Measurements from ENCODE around the gene CCDC182.

CCDC182 gene

DNA sequence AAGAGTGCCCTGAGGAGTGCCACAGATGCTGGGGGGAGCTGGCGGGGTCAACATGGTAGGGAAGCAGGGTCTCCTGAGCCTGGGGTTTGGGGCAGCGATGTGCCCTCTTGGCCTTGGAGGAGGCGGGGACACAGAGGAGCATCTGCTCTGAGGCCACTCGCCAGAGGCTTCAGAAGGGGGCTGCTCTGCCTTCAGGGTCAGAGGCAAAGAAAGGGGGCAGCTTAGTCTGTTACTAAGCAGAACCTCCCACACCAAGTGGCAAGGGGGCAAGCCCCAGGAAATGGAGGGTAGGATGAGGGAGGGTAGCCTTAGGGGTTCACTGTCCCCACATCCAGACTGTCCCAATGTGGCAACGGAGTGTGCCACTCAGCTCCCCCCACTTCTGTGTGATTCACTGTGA, 18.3 kb downstream of the CCDC182 start:
- DNase-seq (ENCODE audit: low read depth) = no peak

DNA sequence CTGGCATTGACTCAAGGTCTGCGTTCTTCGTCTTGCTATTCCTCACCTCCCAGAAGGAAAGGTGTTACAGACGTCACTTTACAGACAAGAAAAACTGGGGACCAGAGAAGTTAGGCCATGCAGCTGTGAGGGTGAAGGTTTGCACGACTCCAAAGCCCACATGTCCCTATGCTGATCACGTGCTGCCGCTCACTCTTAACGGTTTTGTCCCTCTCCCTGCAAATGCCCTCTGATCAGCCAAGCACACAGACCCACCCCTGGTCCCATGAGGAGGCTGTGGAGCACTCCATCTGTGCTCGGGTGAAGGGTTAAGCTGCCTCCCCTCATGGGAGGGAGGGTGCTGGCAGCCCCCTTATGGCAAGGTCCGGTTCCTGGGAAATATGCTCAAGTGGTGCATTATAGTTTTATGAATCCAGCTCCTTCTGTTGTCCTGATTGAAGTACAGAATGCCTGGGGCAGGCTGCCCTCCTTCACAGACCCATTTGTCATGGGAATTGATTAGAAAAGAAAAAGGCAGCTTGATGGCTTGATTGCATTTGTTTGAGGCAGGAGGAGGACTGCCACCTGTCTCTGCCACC, 18.8 kb downstream of the CCDC182 start:
- DNase-seq (ENCODE audit: low read depth) = no peak

DNA sequence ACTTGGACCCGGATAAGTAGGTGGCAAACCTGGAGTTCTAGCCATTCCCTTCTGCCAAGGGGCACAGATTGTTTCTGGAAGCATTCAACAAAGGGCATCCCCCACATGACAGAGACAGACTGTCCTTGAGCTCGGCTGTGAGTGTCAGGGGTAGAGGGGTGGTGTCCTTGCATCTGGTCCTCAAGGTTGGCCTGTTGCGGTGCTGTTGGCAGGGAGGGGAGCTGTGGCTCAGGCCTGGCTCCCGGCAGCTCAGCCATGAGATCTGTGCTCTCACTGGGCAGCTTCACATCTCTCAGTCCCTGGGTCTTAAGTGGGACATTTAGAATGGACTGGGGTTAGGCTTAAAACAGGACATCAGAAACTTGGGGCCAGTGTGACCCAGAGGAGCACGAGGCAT, 20.4 kb downstream of the CCDC182 start:
- no peak for DNase-seq (ENCODE audit: low read depth)

DNA sequence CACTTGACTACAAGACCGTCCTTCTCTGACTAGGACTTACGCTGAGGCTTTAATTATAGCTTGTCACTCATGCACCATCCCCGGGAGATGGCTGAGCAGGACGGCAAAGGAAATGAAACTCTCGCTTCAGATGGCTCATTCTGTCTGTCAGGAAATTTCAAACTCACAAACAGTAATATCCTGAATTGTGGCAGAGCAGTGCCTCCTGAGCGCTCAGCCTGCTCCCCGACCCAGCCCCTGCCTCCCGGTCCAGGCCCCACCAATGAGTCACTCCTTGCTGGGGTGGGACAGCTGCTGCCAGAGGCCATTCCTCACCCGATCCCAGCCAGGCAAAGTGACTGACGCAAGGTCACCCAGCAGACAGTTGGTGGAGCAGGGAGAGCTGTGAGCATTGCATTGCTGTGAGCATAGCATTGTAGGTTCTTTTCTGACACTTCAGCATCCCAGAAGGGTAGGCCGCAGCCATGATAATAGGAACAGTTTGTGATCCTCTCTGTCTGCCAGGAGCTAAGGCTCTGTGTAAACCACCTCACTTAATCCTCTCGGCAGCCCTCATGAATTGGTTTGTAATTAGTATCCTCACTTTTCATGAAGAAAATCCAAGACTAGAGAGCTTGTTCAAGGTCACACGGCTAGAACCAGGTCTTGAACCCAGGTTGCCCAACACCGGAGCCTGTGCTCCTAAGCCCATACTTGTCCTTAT, 20.9 kb downstream of the CCDC182 start:
- DNase-seq (ENCODE audit: low read depth) = peak; percentile 12

DNA sequence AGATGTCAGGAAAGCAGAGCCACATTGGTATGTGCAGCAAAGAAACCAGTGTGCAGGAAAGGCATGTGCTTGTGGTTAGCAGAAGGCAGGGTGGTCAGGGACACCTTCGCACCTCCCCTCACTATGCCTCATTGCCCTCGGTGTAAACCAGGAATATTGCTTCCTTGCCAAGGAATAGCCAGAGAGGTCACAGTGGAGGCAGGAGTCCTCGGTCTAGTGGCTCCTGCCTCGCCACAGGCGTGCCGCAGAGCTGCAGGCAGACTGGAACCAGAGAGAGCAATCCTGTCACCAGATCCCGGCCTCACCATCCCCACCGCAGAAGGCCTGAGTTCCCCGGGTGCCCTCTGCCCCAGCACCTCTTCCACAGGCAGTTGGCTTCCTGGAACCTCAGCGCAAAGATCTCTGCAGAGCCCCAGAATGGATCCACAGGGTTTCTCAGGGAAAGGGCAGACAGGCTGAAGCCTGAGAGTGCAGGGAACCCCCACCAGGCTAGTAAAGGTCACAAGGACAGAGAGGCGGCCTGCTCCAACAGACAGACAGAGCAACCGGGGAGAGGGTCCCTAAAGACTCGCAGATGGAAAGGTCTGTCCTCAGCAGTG, 21.6 kb downstream of the CCDC182 start:
- DNase-seq (ENCODE audit: low read depth) = peak; percentile 4

DNA sequence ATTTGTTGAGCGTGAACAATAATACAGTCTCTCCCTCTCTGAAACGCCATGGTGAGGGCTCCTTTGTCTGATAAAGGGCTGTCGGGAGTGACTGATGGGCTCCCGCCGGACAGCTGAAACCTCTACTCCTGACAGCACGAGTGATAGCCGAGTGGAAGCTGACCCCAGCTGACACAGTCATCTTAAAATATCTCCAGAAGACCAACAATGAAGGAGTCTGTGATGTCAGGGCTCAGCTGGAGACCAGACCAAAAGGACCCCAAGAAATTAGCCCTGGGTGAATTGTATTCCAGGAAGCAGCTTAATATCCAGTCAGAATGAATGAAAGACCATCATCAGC, 22.4 kb downstream of the CCDC182 start:
- DNase-seq (ENCODE audit: low read depth) = no peak

DNA sequence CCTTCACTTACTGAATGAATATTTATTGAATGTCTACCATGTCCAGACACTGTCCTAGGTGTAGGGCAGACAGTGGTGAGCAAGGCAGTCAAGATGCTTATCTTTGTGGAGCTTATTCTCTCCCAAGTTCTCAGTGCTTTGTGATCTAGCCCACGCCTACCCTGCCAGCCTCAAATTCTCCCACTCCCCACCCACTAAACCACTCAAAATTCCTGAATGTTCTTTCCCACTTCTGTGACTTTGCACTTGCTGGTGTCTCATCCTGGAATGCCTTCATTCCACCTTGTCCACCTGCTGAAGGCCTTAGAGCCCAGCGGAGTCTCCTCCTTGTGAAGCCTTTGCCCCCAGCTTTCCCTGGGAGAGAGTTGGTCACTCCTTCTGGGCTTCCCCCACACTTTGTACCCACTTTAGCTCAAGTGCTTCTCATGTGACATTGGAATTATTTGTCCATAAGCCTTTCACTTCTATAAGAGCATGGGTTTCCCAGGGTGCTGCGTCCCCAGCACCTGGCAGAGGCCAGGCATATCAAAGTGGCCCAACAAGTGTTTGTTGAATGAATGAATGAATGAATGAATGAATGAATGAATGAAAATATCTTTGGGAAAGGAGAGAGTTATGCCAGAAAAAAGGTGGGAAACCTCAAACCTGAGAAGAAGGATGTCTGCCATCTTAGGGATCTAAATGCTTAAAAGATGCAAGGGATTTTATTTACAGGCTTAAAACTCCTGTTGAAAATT, 23.0 kb downstream of the CCDC182 start:
- no peak for DNase-seq (ENCODE audit: low read depth)

DNA sequence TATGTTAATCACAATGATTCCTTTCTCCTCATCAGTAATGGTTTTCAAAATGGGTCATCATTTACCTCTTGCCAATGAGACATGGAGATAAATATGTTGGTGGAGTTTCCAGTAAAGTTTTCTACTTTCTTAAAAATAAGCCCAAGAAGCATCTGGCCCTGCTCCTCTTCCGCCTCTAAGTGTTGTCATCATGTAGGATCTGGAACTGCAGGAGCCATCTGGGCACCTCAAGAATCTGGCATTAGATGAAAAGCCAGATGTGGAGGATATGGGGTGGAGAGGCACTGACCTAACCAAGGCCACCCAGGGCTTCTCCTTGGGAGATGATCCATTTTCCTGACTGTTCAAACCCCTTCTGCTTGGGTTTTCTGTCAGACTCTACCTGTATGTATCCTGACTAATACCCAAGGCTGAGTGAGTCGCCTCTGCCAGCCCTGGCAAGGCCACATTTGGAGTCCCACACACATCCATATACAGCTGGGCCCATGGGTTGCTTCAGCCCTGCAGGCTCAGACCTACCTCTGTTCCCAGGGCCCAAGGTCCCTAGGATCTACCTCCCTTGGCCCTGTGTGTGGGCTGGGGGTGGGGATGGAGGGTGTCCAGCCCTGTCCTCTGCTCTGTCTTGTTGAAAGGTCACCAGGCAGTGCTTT, 24.6 kb downstream of the CCDC182 start:
- DNase-seq (ENCODE audit: low read depth) = no peak

DNA sequence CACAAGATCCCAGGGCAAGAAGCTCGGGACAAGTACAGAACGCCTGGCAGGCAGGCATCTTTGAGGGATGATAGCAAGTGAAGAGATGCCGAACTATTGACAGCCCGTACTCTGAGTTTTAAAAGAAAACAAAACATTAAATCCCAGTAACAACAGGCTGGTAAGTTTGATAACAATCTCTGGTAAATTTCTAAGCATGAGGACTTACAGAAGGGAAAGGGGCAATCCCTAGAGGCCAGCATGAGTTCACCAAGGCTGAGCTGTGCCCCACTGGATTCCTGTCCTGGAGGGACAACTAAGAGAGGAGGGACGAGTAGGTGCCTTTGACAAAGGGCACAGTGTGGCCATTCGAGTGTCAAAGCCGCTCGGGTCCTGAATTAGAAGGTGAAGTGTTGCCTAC, 26.2 kb downstream of the CCDC182 start:
- DNase-seq (ENCODE audit: low read depth) = no peak

DNA sequence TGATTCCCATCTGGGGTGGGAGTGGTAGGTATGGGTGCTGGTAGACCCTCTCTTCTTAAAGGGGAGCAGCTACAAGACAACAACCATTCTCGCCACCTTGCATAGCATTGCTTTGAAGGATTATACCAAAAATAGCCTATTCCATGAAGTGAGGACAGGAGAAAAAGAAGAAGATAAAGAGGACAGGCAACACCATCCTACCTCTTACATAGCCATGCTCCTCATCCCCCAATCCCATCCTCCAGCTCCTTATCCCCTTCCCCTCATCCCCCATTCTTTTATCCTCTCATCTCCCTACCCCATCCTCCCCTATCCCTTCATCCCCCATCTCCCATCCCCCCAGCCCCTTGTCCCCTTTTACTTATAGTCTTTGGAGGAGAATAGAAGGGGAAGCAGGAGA, 29.1 kb downstream of the CCDC182 start:
- DNase-seq (ENCODE audit: low read depth) = no peak

DNA sequence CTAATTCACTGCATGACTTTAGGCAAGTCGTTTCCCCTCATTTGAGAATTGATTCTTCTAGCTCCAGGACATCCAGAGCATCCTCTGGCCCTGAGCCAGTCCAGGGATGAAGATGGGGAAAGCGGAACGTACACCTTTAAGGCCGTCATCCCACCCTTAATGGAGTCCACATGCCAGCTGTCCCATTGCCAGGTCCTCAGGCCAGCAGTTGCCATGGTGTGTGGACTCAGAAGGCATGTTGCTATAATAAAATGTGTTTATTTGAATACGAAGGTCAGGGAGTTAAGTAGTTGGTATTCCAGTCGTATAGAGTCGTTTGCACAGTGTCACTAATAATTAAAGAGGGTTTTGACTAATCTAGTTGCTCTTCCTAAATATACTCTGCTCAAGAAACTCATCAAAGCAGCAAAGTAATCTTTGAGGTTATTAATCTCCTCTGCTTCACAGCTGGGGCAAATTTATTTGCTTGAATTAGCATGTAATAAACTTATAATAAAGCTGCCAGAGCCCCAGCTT, 30.4 kb downstream of the CCDC182 start:
- no peak for DNase-seq (ENCODE audit: low read depth)

DNA sequence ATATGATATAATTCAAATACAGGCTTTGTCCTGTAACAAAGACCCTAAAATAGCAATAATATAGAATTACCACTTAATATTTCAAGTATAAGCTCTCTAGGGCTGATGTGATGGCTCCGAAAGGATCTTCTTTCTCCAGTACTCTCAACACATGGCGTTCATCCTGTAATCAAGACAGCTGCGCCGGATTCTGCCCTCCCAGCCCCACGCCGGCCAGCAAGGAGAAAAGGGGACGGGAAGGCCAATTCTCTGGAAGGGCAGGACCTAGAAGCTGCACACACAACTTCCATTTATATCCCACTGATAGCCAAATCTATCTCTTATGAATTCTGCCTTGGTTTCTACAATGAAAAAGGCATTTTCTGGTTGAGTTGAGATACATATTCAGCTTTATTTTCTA, 32.0 kb downstream of the CCDC182 start:
- DNase-seq (ENCODE audit: low read depth) = no peak

DNA sequence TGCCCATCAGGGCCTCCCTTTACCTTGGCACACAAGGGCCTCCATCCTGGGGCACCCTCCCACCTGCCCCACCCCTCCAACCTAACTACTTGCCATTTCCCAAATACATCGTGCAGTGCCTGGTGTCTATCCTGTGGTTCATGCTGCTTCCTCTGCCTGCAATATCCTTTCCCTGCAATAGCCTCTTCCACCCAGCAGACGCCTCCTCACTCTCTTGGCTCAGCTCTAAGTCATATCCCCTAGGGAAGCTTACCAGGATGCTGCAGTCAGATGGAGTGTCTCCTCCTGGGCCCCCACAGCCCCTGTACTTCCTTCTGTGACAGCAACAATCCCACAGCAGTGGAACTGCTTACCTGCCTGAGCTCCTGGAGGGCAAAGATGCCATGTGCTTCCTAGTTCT, 36.7 kb downstream of the CCDC182 start:
- no peak for DNase-seq (ENCODE audit: low read depth)

DNA sequence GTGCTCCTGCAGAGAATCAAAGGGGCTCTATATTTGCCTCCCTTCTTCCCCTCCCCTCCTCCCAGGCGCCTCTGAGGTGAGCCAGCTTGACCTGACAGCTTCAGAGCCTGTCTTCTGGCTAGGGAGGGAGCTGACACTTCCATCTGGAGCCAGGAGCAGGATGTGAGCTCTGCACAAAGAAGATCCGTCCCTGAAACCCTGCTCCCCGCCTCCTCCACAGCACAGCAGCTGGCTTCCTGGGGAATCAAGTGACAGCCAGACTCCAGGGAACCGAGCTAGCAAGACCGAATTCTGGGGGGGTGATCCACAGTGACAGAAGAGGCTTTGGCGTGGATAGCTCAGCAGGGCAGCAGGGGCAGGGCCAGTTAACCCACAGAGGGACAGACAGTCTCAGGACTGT, 37.2 kb downstream of the CCDC182 start:
- DNase-seq (ENCODE audit: low read depth) = no peak

DNA sequence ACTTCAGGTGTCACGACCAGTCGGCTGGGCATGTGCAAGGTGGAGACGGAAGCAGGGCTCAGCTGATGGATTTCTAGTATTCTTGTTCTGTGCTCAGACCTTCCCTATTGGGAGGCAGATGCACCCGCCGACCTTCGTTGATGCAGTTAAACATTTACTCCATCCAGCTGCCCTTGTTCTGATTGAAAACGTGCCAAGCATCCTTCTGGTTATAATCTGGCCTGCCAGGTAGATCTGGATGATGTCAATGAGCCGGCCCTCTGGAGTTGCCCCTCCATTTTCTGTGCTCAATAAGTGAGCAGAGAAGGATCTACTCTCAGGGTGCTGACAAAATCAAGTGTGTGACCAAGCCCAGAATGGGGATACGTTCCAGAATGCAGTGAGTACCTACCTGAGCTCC, 38.3 kb downstream of the CCDC182 start:
- no peak for DNase-seq (ENCODE audit: low read depth)

DNA sequence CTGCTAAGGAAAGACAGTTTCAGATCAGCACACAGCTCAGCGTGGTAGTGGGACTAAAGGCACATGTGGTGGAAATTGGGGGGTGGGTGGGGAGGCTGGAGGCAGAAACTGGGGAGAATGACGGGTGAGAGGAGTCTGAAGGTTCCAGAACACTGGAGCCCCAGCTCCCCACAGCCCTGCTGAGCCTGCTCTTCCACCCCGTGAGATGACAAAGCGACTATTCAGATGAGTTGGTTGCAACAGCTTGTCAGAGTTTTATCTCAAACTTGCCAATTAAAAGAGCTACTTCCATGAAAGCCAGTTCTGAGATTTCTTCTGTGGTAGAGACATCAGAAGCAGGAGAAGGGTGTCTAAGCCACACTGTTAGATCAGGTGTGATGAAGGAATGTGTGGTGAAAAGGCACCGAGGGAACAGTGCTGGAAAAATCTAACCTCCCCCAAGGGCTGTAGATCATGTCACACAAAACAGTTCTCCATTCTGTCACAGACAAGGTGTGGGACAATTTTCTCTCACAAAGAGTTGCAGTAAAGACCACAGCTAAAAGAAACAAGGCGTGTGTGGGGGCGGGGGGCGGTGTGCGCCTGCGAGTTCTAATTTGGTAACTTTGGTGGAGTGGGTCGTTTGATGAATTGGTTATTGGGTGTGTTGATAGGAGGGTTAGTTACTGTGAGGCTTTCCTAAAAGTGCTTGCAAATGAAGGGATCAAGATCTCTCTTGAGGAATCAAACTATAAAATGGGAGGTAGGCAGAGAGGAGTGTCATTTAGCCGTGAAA, 39.0 kb downstream of the CCDC182 start:
- DNase-seq (ENCODE audit: low read depth) = no peak

DNA sequence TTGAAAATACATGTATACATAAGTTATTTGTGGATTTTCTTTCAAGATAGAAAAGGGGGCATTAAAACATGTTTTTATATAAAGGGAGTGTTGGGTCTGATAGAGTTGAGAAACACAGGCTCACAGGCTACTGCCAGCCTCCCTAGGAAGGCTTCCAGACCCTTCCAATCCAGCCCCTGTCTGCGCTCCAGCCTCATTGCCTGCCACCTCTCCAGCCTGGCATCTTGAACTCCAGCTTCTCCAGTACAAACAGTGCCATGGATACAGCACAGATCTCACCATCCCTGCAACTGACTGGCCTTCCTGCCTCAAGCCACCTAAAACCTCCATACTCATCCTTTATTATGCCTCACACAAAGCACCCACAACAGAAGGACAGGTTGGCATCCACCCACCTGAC, 40.7 kb downstream of the CCDC182 start:
- no peak for DNase-seq (ENCODE audit: low read depth)

DNA sequence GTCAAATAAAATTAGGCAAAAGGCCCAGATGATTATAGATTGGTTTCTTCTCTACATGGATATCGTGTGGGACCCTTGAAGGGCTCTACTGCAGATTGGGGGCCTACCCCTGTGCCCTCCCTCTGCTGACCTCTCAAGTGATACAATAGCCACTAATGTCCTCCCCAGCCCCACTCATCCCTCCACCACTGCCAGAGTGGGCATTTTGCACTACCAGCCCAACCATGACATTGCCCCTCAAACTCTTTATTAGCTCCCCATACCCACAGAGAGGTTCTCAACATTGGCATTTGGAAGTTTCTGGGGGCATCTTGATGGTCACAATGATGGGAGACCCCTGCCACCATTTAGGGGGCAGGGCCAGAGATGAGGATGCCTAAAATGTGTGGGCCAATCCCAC, 41.8 kb downstream of the CCDC182 start:
- no peak for DNase-seq (ENCODE audit: low read depth)

DNA sequence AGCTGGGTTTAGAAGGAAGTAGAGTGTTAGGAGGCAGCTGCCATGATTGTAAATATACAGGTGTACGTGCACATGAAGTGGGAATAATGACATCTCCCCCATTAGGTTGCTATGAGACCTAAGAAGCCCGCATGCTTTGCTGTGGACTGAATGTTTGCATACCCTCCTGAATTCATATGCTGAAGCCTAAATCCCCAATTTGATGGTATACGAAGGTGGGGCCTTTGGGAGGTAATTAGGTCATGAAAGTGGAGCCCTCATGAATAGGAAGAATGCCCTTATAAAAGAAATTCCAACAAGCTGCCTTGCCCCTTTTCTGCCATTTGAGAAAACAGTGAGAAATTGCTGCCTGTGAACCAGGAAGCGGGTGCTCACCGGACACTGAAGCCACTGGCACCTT, 44.0 kb downstream of the CCDC182 start:
- DNase-seq (ENCODE audit: low read depth) = no peak

DNA sequence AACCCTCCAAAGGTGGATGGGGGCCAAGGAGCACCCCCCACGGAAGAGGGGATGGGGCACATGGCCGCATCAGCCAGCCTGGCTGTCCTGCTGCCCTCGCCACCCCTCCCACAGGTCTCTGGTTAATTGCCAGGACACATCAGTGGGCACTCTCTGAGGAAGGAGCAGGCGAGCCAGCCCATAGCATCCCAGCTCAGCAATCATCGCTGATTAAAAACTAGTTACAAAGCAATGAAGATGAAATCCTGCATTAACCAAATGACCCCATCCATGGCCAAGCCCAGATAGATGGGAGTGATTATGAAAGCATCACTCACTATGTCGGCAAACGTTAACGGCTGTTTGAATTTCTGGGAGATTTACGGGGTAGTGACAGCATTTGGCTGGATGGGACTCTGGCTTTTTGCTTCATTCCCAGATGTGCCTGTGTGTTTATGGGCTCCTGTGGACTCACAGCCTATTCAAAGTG, 45.3 kb downstream of the CCDC182 start:
- no peak for DNase-seq (ENCODE audit: low read depth)

DNA sequence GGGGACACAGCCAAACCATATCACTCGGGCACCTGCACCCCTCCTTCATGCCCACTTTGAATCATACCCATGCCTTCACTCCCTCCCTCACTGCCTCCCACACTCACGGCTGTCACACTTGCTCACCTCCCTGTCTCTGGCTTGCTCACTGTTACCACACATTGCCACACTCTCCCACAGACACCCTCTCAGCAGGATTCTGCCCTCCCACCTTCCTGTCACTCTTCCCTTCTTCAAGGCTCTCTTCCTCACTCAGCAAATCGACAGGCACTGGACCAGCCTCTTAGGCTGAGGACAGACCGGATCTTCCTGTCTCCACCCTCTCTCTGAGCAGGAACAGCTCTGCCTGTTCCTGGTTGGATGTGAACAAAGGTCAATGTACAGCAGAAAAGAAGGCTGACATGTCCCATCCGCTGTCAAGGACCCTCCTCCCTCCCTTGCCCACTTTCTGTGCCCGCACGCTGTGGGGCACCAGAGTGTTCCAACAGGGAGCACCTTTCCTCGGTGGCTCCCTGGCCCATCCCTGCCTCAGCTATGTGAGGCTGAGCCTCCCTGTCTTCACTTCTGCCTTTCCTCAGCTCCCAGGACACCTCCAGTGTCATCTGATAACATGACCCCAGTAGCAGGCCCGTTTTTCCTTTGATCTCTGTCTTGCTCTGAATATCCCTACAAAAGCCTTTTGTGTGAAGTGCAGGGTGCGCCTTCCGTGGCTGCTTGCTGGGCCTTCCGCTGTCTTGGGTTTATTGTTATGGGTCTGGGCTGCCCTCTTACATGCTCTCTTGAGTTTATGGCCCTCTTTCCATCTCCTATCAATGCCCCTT, 47.0 kb downstream of the CCDC182 start:
- no peak for DNase-seq (ENCODE audit: low read depth)
